ENCODE measurements around the gene IFNW1.
A peak's percentile ranks its signal among the peaks of the same experiment; 100 is the strongest.

Gene IFNW1

GRCh38 chr9:21104787-21105186 is 36.8 kb downstream of the IFNW1 start:
- no peak for DNase-seq

GRCh38 chr9:21102305-21102704 is 39.3 kb downstream of the IFNW1 start:
- no peak for DNase-seq

- DNase-seq: no peak
Measured at GRCh38 chr9:21097817-21098216, 43.8 kb downstream of the IFNW1 start.

- DNase-seq: no peak
Measured at GRCh38 chr9:21096901-21097255, 44.8 kb downstream of the IFNW1 start.

GRCh38 chr9:21096172-21096900 is 45.3 kb downstream of the IFNW1 start:
- DNase-seq: peak; percentile 18

- no peak for DNase-seq
Measured at GRCh38 chr9:21095561-21095960, 46.1 kb downstream of the IFNW1 start.

Data from stimulated activated naive CD4-positive, alpha-beta T cell treated with Interleukin-2 at 50 U/mL for 16 hours (primary cell).